Measurements from ENCODE around the gene RPL15.

RPL15 gene

GRCh38 chr3:23968463-23969184, 51.7 kb downstream of the RPL15 start:
- no peak for DNase-seq

- DNase-seq: no peak
Measured at GRCh38 chr3:23969393-23969792, 52.5 kb downstream of the RPL15 start.
